Glomerular visceral epithelial cell (primary cell): ENCODE measurements around the gene AMOTL1.
"Not testable (repeated sequence)": the region's sequence is repeated elsewhere in the genome, so short reads cannot be mapped to it uniquely, and the experiment has no call there.

ENCODE experiments used
- DNase-seq: peaks from one replicate; pipeline ENCODE4 v3.0.0-alpha.2; 2016; ENCODE audit errors: extremely low spot score

The AMOTL1 gene

GRCh38 chr11:94825031-94825430 lies 56.9 kb downstream of the AMOTL1 start:
- no peak for DNase-seq

GRCh38 chr11:94825481-94825880 lies 57.3 kb downstream of the AMOTL1 start:
- DNase-seq, result no peak

- no peak for DNase-seq
Measured at GRCh38 chr11:94826415-94826814, 58.3 kb downstream of the AMOTL1 start.

- no peak for DNase-seq
Measured at GRCh38 chr11:94828088-94828487, 59.9 kb downstream of the AMOTL1 start.

- DNase-seq, result no peak
Measured at GRCh38 chr11:94830722-94831510, 62.8 kb downstream of the AMOTL1 start.

- no peak for DNase-seq
Measured at GRCh38 chr11:94831529-94831928, 63.4 kb downstream of the AMOTL1 start.

GRCh38 chr11:94832604-94833235 lies 64.6 kb downstream of the AMOTL1 start:
- no peak for DNase-seq

GRCh38 chr11:94834911-94835593 lies 66.9 kb downstream of the AMOTL1 start:
- no peak for DNase-seq

GRCh38 chr11:94835594-94835927 lies 67.4 kb downstream of the AMOTL1 start:
- no peak for DNase-seq

- no peak for DNase-seq
Measured at GRCh38 chr11:94837317-94837716, 69.2 kb downstream of the AMOTL1 start.

- no peak for DNase-seq
Measured at GRCh38 chr11:94838027-94838731, 70.0 kb downstream of the AMOTL1 start.

GRCh38 chr11:94840209-94840608 lies 72.1 kb downstream of the AMOTL1 start:
- no peak for DNase-seq

GRCh38 chr11:94844031-94844430 lies 75.9 kb downstream of the AMOTL1 start:
- DNase-seq, result no peak

GRCh38 chr11:94845622-94846021 lies 77.5 kb downstream of the AMOTL1 start:
- no peak for DNase-seq

GRCh38 chr11:94849839-94850238 lies 81.7 kb downstream of the AMOTL1 start:
- DNase-seq, result no peak

GRCh38 chr11:94851864-94852636 lies 83.9 kb downstream of the AMOTL1 start:
- DNase-seq, result no peak

- DNase-seq, result not testable (repeated sequence)
Measured at GRCh38 chr11:94853288-94853687, 85.1 kb downstream of the AMOTL1 start.

- no peak for DNase-seq
Measured at GRCh38 chr11:94853836-94854235, 85.7 kb downstream of the AMOTL1 start.

- DNase-seq, result no peak
Measured at GRCh38 chr11:94854770-94855633, 86.8 kb downstream of the AMOTL1 start.

GRCh38 chr11:94855666-94856065 lies 87.5 kb downstream of the AMOTL1 start:
- no peak for DNase-seq

GRCh38 chr11:94856443-94856842 lies 88.3 kb downstream of the AMOTL1 start:
- no peak for DNase-seq
